NCI-H146 (cell line): Measurements from ENCODE around the gene FOXJ3.

Experiments used
- DNase-seq: peaks from one replicate; lab custom pipeline; 2025; lab: John Stamatoyannopoulos, UW

The FOXJ3 gene

DNA sequence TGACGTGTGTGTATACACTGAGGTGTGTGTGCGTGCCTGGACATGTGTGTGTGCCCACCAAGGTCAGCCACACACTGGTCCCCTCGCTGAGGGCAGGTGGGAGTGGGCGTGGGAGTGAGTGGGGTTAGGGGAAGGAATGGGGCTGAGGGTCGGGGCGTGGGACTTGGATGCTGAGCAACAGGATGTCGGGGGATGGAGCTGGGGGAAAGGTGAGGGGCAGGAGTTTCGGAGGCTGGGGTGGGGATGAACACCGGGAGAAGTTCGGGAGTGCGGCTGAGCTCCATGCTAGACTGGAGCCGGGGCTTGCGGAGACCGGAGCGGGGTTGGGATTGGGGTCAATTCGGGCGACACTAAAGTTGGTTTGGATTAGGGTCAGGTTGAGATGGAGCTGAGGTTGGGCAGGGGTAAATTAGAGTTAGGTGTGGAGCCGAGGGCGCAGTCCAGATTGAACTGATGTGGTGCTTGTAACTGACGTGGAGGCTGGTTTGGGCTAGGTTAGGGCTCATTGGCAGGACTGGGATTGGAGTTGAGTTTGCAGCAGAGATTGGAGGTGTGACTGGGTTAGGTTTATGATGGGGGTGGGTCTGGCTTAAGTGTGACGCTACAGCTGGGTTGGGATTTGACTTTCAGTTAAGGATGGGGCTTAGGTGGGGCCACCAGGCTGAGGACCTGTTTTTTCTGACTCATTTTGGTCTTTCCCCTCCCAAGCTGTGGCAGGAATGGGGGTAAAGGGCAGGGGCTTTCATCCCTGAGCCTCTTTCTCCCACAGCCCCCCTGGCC lies 167.2 kb downstream of the FOXJ3 start:
- DNase-seq = no peak

DNA sequence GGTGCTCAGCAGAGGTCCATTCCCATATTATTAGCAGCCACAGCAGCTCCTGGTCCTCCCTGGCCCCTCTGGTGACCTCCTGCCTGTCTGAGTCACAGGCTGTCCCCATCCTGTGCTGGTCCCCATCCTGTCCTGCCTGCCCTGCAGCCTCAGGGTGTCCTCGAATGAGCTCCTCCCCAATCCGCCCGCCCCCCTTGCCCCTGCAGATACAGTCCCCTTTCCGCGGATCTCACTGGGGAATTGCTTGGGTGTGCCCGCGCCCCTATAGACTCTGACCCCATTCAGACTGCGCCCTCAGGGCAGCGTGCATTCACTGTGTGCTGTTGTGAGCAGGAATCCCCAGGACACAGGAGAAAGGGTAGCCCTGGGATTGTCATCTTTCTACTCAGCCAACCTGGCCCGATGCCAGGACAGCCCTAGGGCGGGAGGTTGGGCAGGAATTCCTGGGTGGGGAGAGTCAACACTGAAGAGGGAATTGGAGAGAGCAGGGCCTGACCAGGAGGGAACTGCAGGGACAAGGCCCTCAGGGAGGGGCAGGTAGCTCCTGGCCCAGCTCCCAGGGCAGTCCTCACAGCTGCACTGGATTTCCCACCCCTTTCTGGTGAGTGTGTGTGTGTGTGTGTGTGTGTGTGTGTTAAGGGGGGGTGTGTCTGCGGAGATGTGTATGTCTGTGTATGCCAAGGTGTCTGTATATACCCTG lies 169.4 kb downstream of the FOXJ3 start:
- DNase-seq = peak; percentile 85

DNA sequence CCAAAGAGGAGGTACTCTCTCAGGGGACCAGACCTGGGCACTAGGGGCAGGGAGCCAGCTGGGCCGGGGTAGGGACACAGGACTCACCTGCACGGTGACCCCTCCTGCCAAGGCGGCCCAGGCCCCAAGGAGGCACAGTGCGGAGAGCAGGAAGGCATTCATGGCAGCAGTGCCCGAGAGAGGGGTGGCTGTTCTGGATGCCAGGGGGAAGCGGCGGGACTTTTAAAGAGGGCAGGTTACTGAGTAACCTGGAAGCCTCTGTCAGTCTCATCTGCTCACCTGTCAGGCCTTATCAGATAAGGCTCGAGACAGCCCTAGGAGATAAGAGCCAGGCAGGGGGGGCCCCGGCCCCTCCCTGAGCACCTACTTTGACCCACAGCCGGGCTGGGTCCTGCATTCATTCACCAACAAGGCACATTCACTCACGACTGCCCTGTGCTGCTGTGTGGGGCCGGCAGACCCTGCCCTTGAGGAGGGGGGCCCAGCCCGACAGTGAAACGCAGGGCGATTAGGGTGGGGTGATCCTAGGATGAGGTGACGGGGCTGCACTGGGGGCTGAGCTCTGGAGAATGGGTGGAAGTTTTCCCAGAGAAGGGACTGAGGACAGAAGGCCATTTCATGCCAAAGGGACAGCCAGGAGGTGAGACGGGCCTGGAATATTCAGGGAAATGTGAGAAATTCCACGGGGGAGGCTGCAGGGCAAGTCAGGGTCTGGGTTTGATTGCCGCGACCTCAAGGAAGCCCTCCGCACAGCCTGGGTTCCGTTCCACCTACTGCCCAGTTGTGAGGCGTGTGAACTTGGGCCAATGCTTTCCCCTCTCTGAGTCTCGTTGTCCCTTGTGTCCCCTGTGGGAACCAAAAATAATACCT lies 170.2 kb downstream of the FOXJ3 start, which contains the start of gene GUCA2A:
GUCA2A (minus strand) TSS at position 195 of the 870 bp plus-strand sequence; CDS start at position 162, 33 bp downstream.
- no peak for DNase-seq

DNA sequence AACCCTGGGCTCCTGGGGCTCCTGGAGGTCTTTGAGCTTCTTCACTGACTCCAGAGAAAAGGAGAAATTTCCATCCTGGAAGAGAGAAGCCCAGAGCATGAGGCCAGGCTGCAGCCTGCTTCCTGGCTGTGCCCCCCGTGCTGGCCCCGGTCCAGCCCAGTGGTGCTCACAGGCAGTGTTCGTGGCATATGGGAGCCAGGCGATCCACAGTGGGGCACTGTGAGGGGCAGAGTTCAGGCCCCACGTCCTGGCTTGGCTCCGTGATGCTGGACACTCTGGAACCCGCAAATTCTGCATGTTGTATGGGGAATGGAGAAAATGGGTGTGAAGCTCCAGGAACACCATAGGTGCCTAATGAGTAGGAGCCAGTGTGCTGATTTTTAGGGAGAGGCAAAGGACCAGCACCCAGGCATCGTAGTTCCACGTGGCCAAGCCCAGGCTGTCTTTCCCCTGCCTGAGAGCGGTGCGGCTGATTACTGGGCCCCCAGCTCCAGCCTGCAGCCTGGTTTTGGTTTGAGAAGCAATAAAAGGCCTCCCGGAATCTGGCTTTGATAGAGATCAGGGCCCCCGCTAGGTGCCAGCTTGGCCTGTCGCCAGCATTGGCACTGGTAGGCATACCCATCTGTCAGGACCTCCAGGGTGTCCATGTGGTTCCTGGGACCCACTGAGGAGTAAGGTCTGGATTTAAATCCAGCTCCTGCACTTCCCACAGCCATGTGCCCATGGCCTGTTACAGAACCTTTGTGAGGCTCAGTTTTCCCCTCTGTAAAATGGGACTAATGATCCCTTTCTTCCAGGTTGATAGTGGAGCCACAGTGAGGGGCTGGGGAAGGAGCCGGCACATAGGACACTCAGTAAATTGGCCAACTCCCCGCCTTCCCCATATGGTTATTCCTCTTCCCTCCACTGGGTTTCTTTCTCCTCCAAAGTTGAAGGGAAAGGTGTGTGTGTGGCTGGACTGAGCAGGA lies 171.2 kb downstream of the FOXJ3 start:
- DNase-seq = no peak

DNA sequence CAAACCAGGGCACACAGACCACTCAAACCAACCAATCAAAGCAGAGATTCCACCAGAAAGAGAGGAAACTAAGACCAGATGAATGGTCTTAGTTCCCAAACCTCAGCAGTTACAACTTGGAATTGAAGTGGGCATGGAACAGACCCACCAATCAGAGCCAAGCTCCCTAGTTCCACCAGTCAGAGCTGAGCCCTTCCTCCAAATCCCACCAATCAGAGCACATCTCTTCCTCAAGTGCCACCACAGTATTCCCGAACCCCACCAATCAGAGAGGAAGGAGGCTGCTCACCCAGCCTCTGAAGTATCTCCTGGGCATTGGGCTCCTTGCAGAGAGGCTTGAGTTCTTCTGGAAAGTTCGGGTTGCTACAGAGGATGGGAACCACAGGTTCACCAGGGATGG lies 171.9 kb downstream of the FOXJ3 start:
- DNase-seq = no peak

DNA sequence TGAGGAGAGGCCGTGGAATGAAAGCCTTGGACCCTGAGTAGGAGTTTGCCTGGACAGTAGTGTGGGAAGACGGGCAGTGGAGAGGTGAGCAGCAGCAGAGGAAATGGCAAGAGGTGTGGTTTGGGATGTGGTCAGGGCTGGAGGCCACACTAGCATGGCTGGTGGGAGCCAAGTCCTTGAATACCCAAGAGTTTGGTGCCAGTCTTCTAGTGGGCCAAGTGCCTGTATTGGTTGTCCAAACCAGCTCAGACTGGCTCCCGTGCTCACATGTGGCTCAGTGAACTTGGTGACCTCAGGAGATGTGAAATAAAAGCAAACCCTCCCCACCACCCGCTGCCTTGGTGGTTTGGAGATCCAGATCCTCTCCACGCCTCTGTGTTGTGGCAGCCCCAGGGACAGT lies 172.9 kb downstream of the FOXJ3 start:
- DNase-seq = no peak

DNA sequence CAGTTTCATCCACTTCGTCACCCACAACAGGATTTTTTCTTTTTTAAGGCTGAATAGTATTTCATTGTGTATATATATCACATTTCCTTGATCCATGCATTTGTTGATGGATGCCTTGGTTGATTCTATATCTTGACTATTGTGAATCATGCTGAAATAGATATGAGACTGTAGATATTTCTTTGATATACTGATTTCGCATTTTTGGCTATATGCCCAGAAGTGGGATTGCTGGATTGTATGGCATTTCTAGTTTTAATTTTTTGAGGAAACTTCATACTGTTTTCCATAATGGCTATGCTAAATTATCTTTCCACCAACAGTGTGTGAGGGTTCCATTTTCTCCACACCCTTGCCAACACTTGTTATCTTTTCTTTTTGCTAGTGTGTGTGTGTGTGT lies 176.8 kb downstream of the FOXJ3 start:
- no peak for DNase-seq

DNA sequence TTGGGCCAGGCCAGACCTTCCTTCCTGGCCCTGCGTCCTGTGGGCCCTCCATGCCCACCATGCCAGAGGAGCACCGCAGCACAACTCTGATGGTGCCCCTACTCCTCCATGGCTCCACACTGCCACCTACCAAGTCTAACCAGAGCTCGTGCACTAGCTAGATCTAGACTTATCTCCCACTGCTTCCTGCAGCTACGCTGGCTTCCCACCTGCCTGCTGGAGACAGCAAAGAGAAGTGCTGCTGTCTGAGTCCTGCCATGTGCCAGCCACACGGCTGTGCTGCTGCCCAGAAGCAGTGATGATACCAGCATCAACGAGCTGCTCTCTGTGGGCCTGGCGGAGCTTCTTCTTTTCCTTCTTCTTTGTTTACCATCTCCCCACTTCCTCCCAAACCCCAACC lies 177.4 kb downstream of the FOXJ3 start:
- DNase-seq = peak; percentile 23

DNA sequence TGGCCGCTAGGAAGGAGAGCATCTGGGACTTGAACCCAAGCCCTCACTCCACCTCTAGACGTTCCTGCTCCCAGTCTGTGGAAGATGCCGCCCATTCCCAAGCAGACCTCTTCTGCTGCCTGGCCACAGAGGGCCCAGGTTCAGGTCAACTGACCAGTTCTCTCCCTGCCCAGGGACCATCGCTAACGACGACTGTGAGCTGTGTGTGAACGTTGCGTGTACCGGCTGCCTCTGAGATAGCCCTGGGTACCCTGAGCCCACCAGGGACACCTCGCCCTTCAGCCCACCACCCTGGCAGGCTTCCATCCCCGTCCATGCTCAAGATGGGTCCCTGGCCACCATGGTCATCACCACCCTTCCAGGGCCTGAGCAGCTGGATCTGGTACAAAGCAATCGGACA lies 179.7 kb downstream of the FOXJ3 start:
- no peak for DNase-seq

DNA sequence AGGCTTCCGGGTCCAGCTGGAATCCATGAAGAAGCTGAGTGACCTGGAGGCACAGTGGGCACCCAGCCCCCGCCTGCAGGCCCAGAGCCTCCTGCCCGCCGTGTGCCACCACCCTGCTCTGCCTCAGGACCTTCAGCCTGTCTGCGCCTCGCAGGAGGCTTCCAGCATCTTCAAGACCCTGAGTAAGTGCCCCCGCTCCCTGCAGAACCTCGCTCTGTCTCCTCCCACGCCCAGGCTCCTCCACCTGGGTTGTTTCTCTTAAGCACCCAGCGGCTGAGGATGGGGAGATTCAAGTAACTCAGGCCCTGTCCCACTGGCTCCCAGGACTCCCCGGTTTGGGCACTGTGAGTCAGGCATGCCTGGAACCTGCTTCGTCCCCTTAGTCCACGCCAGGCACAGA lies 180.3 kb downstream of the FOXJ3 start:
- DNase-seq = no peak

DNA sequence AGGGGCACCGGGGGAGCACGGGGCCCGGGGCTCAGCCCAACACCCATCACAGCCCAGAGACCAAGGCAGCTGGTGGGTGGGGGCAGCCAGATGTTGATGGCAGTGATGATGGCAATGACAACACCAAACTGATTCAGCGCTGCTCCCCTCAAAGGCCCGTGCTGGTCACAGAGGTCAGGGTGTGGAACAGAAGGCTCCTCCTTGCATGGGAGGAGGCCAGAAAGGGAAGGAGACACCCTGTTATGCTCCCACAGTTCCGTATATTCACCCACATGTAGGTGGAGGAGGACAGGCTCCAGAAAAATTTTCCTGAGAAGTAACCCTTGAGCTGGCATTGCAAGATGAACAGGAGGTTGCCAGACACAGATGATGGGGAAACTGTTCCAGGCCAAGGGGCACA lies 181.4 kb downstream of the FOXJ3 start:
- no peak for DNase-seq

DNA sequence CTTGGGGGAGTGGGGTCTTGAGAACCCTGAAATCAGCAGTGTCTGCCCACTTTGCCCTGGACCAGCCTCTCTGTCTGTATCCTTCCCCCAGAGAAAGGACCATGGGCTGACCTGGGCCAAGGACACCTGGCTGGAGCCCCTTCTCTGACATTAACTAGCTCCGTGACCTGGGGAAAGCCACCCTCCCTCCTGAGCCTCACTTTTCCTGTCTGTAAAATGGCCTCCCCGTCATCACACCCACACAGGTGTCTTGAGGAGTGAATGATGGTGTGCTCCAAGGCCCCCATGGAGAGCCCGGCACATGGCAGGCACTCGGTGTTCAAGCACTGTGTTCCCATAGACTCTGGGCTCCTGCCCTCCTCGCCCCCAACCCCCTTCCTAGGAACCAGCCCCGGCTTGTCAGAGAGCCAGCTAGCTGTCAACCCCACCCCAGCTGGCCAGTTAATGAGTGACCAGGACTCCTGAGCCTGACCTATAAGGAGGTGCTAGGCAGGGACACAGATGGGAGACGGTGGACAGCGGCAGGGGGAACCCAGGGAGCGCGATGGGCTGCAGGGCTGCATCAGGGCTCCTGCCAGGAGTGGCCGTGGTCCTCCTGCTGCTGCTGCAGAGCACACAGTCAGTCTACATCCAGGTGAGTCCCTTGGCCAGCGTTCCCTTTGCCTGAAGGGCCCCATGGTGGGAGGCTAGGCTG lies 182.0 kb downstream of the FOXJ3 start, which contains the start of gene GUCA2B:
GUCA2B (plus strand) TSS at position 504 of the 694 bp plus-strand sequence; CDS start at position 545, 41 bp downstream.
- DNase-seq = no peak

DNA sequence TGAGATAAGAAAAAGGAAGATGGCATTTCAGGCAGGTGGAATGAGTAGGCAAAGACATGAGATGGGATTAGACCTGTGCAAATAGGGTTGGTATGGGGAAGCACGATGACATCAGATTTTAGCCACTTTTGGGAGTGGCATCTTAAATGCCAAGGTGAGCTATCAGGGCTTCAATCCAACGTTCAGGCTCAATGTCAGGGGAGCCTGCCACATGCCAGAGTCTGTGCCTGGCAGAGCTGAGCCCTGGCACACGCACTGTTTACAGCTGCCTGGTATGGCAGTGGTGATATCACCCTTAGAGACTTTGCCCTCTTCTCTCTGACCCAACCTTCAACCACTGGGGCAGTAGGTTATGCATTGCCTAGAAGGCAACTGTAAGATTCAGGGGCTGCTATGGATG lies 182.9 kb downstream of the FOXJ3 start:
- DNase-seq = no peak

DNA sequence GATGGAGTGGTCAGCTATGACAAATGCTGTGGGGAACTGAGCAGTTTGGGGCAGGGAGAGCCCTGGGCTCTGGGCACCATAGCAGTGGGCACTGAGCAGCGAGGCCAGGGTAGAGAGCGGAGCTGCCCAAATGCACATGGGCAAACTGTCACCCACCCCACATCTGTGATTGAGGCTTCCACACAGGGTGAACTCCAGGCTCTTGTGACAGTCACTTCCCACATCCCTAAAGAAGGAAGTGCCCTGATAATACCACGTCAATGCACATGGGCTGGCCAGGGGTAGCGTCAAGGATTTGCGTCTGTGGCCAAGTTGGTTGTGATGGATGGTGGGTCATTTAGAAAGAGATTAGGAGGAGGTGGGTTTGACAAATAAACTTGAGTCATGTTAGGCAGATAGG lies 184.4 kb downstream of the FOXJ3 start:
- DNase-seq = no peak

DNA sequence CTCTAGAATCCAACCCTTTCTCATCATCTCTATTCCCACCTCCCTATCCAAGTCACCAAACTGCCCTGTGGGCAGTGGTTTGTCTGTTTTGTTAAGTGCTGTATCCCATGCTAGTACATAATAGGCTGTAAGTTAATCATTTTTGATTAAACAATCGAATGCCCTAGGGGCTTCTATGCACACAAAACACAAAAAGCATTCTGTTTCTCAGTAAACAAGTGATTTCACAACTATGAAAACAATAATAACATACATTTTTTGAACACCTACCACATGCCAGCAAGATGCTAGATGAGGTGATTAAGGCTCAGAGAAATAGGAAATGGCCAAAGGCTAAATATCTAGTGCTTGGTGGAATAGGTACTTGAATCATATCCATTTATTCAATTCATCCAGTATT lies 186.9 kb downstream of the FOXJ3 start:
- DNase-seq = no peak

DNA sequence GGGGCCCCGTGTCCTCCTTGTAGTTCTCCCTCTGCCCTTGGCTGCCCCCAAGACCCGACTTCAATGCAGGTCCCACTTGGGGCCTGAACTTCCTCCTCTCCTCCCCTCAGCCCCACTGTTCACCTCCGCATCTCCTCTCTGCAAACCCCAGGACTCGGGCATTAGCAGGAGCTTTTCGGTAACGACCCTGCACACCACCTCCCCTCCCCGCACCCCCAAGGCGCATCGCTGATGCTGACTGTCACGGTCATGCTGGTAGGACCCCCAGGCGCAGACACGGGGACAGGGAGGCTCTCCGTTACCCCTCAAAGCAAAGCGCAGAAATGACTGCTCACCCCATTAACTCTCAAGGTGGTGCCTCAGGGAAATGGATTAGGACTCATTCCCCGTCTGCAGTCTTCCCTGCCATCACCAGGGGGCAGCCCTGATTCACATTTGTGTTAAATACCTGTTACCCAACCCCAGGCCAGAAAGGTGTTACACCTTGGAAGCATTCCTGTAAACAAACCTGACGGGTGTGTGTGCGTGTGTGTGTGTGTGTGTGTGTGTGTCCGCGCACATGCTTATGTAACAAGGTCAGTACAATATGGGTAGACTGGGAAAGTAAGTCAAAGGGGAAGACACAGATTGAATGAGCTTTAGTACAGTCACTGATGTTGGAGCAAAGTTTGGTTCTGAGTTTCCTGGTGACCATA lies 188.3 kb downstream of the FOXJ3 start:
- DNase-seq = peak; percentile 75

DNA sequence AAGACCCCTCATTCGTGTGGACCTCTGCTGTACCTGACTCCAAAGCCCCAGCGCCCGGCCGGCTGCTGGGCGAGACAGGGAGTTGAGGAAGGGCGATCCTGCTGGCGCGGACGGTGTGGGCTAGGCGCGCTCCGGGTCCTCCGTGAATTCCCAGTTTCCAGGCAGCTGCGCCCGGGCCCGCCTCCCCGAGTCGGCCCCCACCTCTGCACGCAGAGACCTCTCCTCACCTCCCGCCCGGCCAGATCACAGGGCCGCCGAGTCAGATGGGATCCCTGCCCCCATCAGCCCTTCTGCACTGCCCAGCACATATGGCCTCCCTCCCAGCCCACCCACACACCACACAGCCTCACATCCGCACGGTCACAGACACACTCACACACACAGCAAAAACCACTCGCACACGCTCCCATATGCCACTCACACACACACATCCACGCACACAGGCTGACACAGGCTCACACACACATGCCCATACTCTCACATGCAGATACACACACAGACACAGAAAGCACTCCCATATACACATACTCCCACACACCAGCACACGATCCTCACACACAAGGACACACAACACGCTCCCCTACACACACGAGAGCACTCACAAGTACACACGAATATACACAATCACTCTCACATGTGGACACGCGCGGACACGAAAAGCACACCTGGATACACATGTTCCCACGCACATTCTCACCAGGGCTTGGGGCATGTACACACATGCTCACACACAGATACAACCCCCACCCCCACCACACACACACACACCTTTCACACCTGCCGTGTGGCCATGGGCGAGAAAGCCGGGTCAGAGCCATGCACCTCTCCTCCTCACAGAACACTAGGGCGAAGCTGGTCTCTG lies 189.0 kb downstream of the FOXJ3 start:
- no peak for DNase-seq

DNA sequence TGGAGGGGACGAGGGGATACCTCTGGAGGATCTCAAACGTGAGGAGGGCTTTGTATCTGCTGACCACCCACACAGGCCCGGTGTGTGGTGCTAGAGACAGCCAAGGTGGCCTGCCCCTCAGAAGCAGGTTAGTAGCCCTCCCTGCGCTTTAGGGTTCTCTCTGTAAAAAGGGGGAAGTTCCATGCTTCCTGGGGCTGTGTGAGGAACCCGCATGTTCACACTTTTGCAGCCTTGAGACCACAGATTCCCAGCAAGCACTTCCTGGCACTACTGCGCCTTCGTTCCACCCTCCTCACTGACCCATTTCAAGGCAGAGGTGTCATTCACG lies 189.7 kb downstream of the FOXJ3 start:
- DNase-seq = no peak

DNA sequence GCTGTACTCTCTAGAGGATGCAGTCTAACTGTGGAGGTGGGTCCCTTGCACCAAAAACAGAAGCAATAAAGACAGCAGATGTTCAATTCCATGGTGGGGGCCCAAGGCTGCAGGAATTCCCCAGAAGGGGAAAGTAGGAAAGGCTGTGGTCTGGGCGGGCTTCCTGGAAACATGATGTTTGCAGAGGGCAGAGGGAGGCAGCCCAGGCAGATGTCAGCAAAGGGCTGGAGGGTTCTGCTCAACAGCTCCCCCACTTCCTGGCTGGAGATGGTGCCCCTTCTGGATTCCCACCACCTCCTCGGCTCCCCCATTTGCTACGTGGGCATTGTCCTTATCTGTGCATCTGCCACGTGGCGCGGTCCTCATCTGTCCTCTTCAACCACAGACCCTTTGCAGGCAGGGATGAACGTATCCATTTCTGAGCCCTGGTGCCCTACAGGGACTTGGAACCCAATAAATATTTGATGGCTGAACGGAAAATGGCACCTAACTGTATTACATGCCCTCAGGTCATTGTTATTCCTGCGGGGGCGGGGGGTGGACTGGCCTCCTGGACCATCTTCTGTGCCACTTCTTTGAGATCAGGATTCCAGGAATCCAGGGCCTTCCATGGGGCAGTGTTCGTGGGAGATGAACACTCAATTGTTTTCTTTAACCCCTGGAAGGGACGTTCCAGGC lies 190.2 kb downstream of the FOXJ3 start:
- no peak for DNase-seq
